HG03108 (cell line): Measurements from ENCODE around the gene BOD1.
A peak's percentile ranks its signal among the peaks of the same experiment; 100 is the strongest.
"Not testable (repeated sequence)": the region's sequence is repeated elsewhere in the genome, so short reads cannot be mapped to it uniquely, and the experiment has no call there.

ENCODE experiments used
- ATAC-seq: cut with Tn5 transposase; IDR thresholded peaks from one replicate; pipeline ENCODE4 v1.9.1; 2021; ENCODE audit warnings: moderate library complexity; ENCODE audit not compliant: unreplicated experiment

Gene BOD1

GRCh38 chr5:173620784-173621183 is 4.3 kb upstream of the BOD1 start:
- no peak for ATAC-seq

- no peak for ATAC-seq
Observed at GRCh38 chr5:173618927-173619519, 2.6 kb upstream of the BOD1 start.

- ATAC-seq, result peak; percentile 44
Observed at GRCh38 chr5:173615884-173616576, 420 bp downstream of the BOD1 start.

GRCh38 chr5:173614591-173614990 is 1.9 kb downstream of the BOD1 start:
- no peak for ATAC-seq

GRCh38 chr5:173613433-173614159 is 2.9 kb downstream of the BOD1 start:
- ATAC-seq, result no peak

- ATAC-seq, result no peak
Observed at GRCh38 chr5:173612948-173613347, 3.5 kb downstream of the BOD1 start.

GRCh38 chr5:173611706-173612105 is 4.7 kb downstream of the BOD1 start:
- no peak for ATAC-seq

GRCh38 chr5:173604141-173604540 is 12.3 kb downstream of the BOD1 start:
- ATAC-seq, result no peak

- ATAC-seq, result no peak
Observed at GRCh38 chr5:173602423-173602822, 14.0 kb downstream of the BOD1 start.

- no peak for ATAC-seq
Observed at GRCh38 chr5:173598686-173599085, 17.8 kb downstream of the BOD1 start.

- no peak for ATAC-seq
Observed at GRCh38 chr5:173597304-173597703, 19.1 kb downstream of the BOD1 start.

- no peak for ATAC-seq
Observed at GRCh38 chr5:173595841-173596240, 20.6 kb downstream of the BOD1 start.

GRCh38 chr5:173594061-173594460 is 22.4 kb downstream of the BOD1 start:
- no peak for ATAC-seq

- ATAC-seq, result no peak
Observed at GRCh38 chr5:173592050-173592669, 24.3 kb downstream of the BOD1 start.

- no peak for ATAC-seq
Observed at GRCh38 chr5:173591056-173591514, 25.4 kb downstream of the BOD1 start.

GRCh38 chr5:173590436-173591055 is 25.9 kb downstream of the BOD1 start:
- ATAC-seq, result no peak

GRCh38 chr5:173586133-173586532 is 30.3 kb downstream of the BOD1 start:
- ATAC-seq, result not testable (repeated sequence)

- no peak for ATAC-seq
Observed at GRCh38 chr5:173583346-173583745, 33.1 kb downstream of the BOD1 start.

- no peak for ATAC-seq
Observed at GRCh38 chr5:173582216-173583111, 34.0 kb downstream of the BOD1 start.
